GM21786 (cell line): ENCODE data around the gene LIF.

Source experiments
- ATAC-seq: cut with Tn5 transposase; IDR thresholded peaks from one replicate; pipeline ENCODE4 v1.9.1; 2021; ENCODE audit not compliant: unreplicated experiment

The LIF gene

GRCh38 chr22:30265131-30265720, 18.7 kb upstream of the LIF start:
- ATAC-seq = no peak

GRCh38 chr22:30263883-30264282, 17.3 kb upstream of the LIF start:
- ATAC-seq = no peak

GRCh38 chr22:30262917-30263741, 16.6 kb upstream of the LIF start:
- no peak for ATAC-seq

- ATAC-seq = no peak
Measured at GRCh38 chr22:30262112-30262511, 15.6 kb upstream of the LIF start.

- no peak for ATAC-seq
Measured at GRCh38 chr22:30261134-30261533, 14.6 kb upstream of the LIF start.

GRCh38 chr22:30260682-30261081, 14.1 kb upstream of the LIF start:
- no peak for ATAC-seq

GRCh38 chr22:30260276-30260675, 13.7 kb upstream of the LIF start:
- no peak for ATAC-seq

GRCh38 chr22:30254314-30254713, 7.8 kb upstream of the LIF start:
- no peak for ATAC-seq

GRCh38 chr22:30253205-30253852, 6.8 kb upstream of the LIF start:
- no peak for ATAC-seq

GRCh38 chr22:30252411-30253204, 6.0 kb upstream of the LIF start:
- ATAC-seq = no peak

GRCh38 chr22:30251711-30252110, 5.2 kb upstream of the LIF start:
- no peak for ATAC-seq

- no peak for ATAC-seq
Measured at GRCh38 chr22:30250661-30251267, 4.2 kb upstream of the LIF start.

GRCh38 chr22:30250039-30250565, 3.5 kb upstream of the LIF start:
- no peak for ATAC-seq

- ATAC-seq = no peak
Measured at GRCh38 chr22:30249049-30250038, 2.8 kb upstream of the LIF start.

GRCh38 chr22:30248484-30248883, 1.9 kb upstream of the LIF start:
- no peak for ATAC-seq

- no peak for ATAC-seq
Measured at GRCh38 chr22:30247974-30248373, 1.4 kb upstream of the LIF start.

GRCh38 chr22:30247561-30247960, 1.0 kb upstream of the LIF start:
- ATAC-seq = no peak

GRCh38 chr22:30246814-30247376, 336 bp upstream of the LIF start:
- no peak for ATAC-seq
